H1 (cell line): ENCODE results near the gene KRTAP10-4. TPM values are rescaled to one million over a fixed set of nuclear protein-coding genes. Genes with fewer than 3 reads are reported as not detected.

Experiments used
- CTCF ChIA-PET: fragments of 300-600 bp; sonication (Branson Sonifier 250); formaldehyde crosslinking; loops from one replicate; lab custom pipeline; 2021; ENCODE audit not compliant: partially characterized antibody; lab: Charles Lee
- POLR2A ChIA-PET: fragments of 300-600 bp; sonication (Branson Sonifier 250); formaldehyde crosslinking; loops from one replicate; lab custom pipeline; 2021; ENCODE audit warnings: inconsistent platforms; ENCODE audit not compliant: partially characterized antibody; lab: Charles Lee
- DNase-seq, 2 experiments: peaks; one replicate each; pipeline versions ENCODE4 v3.0.0 to v3.0.0-alpha.2; 2010 to 2022; ENCODE audit warnings: low spot score in 2 of 2, low read depth in 1 of 2, mixed read lengths in 1 of 2
- FAIRE-seq: peaks from 2 replicates; lab custom pipeline; 2011; peaks lifted over from hg19 to GRCh38; lab: Jason Lieb, UNC
- H2AFZ ChIP-seq: 2 replicates; pipeline ENCODE4 v1.8.1; 2012; ENCODE audit warnings: low read length, inconsistent platforms
- H2AK5ac ChIP-seq: 2 replicates; pipeline ENCODE4 v1.6.1; 2013; ENCODE audit warnings: low read depth, low read length
- H2BK120ac ChIP-seq: replicated peaks from 2 replicates; pipeline ENCODE3; 2013; ENCODE audit warnings: low read depth, low read length, inconsistent platforms
- H2BK12ac ChIP-seq: 2 replicates; pipeline ENCODE4 v1.6.1; 2013; ENCODE audit warnings: low read depth, low read length
- H2BK15ac ChIP-seq: 2 replicates; pipeline ENCODE4 v1.6.1; 2013; ENCODE audit warnings: low read length
- H2BK20ac ChIP-seq: 2 replicates; pipeline ENCODE4 v1.6.1; 2013; ENCODE audit warnings: low read length
- H2BK5ac ChIP-seq: 2 replicates; pipeline ENCODE4 v1.6.1; 2013; ENCODE audit warnings: low read depth, low read length
- H3K14ac ChIP-seq: 2 replicates; pipeline ENCODE4 v1.6.1; 2013; ENCODE audit warnings: inconsistent platforms; ENCODE audit not compliant: insufficient read length
- H3K18ac ChIP-seq: 2 replicates; pipeline ENCODE4 v1.6.1; 2013; ENCODE audit warnings: low read length; ENCODE audit errors: extremely low read depth
- H3K23ac ChIP-seq: 2 replicates; pipeline ENCODE4 v1.6.1; 2013; ENCODE audit warnings: inconsistent platforms; ENCODE audit not compliant: insufficient read length
- H3K23me2 ChIP-seq: 2 replicates; pipeline ENCODE4 v1.6.1; 2013; ENCODE audit warnings: low read depth, low read length
- H3K27ac ChIP-seq: 2 replicates; pipeline ENCODE4 v1.6.1; 2011; ENCODE audit warnings: low read depth, low read length, inconsistent platforms
- H3K27me3 ChIP-seq, 4 experiments: replicated peaks in 1 of 4; 1 replicate in 1 of 4; 2 replicates in 3 of 4; pipeline versions ENCODE4 v1.6.1 to v1.8.1; 2011 to 2013; ENCODE audit warnings: low read length in 3 of 4, mild to moderate bottlenecking in 3 of 4, inconsistent platforms in 2 of 4, mixed read lengths in 2 of 4, moderate library complexity in 1 of 4; ENCODE audit not compliant: control insufficient read depth in 3 of 4, insufficient read depth in 3 of 4; ENCODE audit errors: extremely low read depth in 1 of 4
- H3K36me3 ChIP-seq, 4 experiments: 2 replicates each; pipeline versions ENCODE4 v1.6.1 to v1.8.1; 2011 to 2013; ENCODE audit warnings: mild to moderate bottlenecking in 4 of 4, low read length in 3 of 4, moderate library complexity in 2 of 4, control low read depth in 1 of 4, inconsistent platforms in 1 of 4; ENCODE audit not compliant: insufficient read depth in 4 of 4, control insufficient read depth in 2 of 4
- H3K4ac ChIP-seq: replicated peaks from 2 replicates; pipeline ENCODE3; 2013; ENCODE audit warnings: low read length, low read depth, mixed read lengths, inconsistent platforms; ENCODE audit not compliant: insufficient read length
- H3K4me1 ChIP-seq, 4 experiments: replicated peaks in 1 of 4; 1 replicate in 1 of 4; 2 replicates in 3 of 4; pipeline versions ENCODE4 v1.6.1 to v1.8.1; 2011 to 2013; ENCODE audit warnings: low read length in 3 of 4, inconsistent platforms in 2 of 4, mixed read lengths in 1 of 4; ENCODE audit not compliant: insufficient read depth in 4 of 4, control insufficient read depth in 3 of 4
- H3K4me2 ChIP-seq, 2 experiments: 2 replicates each; pipeline versions ENCODE4 v1.6.1 to v1.8.1; 2011 to 2013; ENCODE audit warnings: low read depth in 2 of 2, low read length in 2 of 2, control low read depth in 1 of 2, inconsistent platforms in 1 of 2, mild to moderate bottlenecking in 1 of 2; ENCODE audit not compliant: insufficient read depth in 1 of 2
- H3K4me3 ChIP-seq, 4 experiments: fragments of 200-600, 300-600 bp in 1 of 4; sonication (generic), shearing (Covaris generic), sonication (Bioruptor Twin) in 1 of 4; 2 replicates each; pipeline versions ENCODE4 v1.5.1 to v1.8.1; 2011 to 2016; ENCODE audit warnings: low read length in 4 of 4, low read depth in 3 of 4, control low read depth in 2 of 4, inconsistent platforms in 2 of 4, mild to moderate bottlenecking in 2 of 4, mixed read lengths in 1 of 4, moderate library complexity in 1 of 4; ENCODE audit not compliant: insufficient read depth in 2 of 4; ENCODE audit errors: extremely low read depth in 1 of 4
- H3K56ac ChIP-seq: replicated peaks from 2 replicates; pipeline ENCODE3; 2013; ENCODE audit warnings: low read depth, mild to moderate bottlenecking, mixed read lengths, low read length, inconsistent platforms; ENCODE audit not compliant: insufficient read length
- H3K79me1 ChIP-seq: 2 replicates; pipeline ENCODE4 v1.6.1; 2013; ENCODE audit warnings: low read depth, low read length, control low read depth
- H3K79me2 ChIP-seq, 2 experiments: 2 replicates each; pipeline versions ENCODE4 v1.6.1 to v1.8.1; 2012 to 2013; ENCODE audit warnings: low read length in 2 of 2, mild to moderate bottlenecking in 2 of 2, inconsistent platforms in 1 of 2; ENCODE audit not compliant: insufficient read depth in 2 of 2, control insufficient read depth in 1 of 2
- H3K9ac ChIP-seq, 4 experiments: replicated peaks in 1 of 4; 1 replicate in 1 of 4; 2 replicates in 3 of 4; pipeline versions ENCODE4 v1.6.1 to v1.8.1; 2011 to 2013; ENCODE audit warnings: low read depth in 3 of 4, low read length in 3 of 4, control low read depth in 2 of 4, mild to moderate bottlenecking in 2 of 4, moderate library complexity in 2 of 4, inconsistent platforms in 1 of 4; ENCODE audit errors: extremely low read depth in 1 of 4
- H3K9me3 ChIP-seq, 2 experiments: 2 replicates each; pipeline versions ENCODE4 v1.6.1 to v1.8.1; 2012 to 2013; ENCODE audit warnings: mild to moderate bottlenecking in 2 of 2, moderate library complexity in 2 of 2, control low read depth in 1 of 2, inconsistent platforms in 1 of 2, low read depth in 1 of 2, low read length in 1 of 2, mixed read lengths in 1 of 2; ENCODE audit not compliant: insufficient read depth in 2 of 2
- H4K20me1 ChIP-seq, 2 experiments: replicated peaks in 1 of 2; 2 replicates each; pipeline versions ENCODE3 to v1.8.1; 2011 to 2013; ENCODE audit warnings: inconsistent platforms in 2 of 2, low read length in 2 of 2, mild to moderate bottlenecking in 1 of 2; ENCODE audit not compliant: insufficient read depth in 2 of 2, control insufficient read depth in 1 of 2
- H4K5ac ChIP-seq: 2 replicates; pipeline ENCODE4 v1.6.1; 2013; ENCODE audit warnings: low read length, low read depth, mixed read lengths, inconsistent platforms; ENCODE audit not compliant: insufficient read length
- H4K8ac ChIP-seq: 2 replicates; pipeline ENCODE4 v1.8.0; 2013; ENCODE audit warnings: mild to moderate bottlenecking, moderate library complexity, low read length, inconsistent platforms; ENCODE audit not compliant: insufficient read depth; ENCODE audit errors: extremely low read depth
- H4K91ac ChIP-seq: replicated peaks from 2 replicates; pipeline ENCODE3; 2013; ENCODE audit warnings: low read length, mixed read lengths, inconsistent platforms; ENCODE audit not compliant: insufficient read length
- CBX5 ChIP-seq: fragments of 300-800, 300-1000 bp; sonication (generic); IDR thresholded peaks from 2 replicates; pipeline ENCODE4 v1.7.1; 2016; ENCODE audit warnings: antibody characterized with exemption, low read length, low read depth
- CTBP2 ChIP-seq: IDR thresholded peaks from 2 replicates; pipeline ENCODE4 v1.7.0; 2011; ENCODE audit warnings: borderline replicate concordance, mild to moderate bottlenecking, moderate library complexity, mixed read lengths, low read length; ENCODE audit not compliant: insufficient read depth, insufficient read length
- EZH2 ChIP-seq: fragments of 200-600 bp; sonication (generic); IDR thresholded peaks from 2 replicates; pipeline ENCODE4 v1.7.1; 2012; ENCODE audit warnings: low read depth, mild to moderate bottlenecking, moderate library complexity, low read length, inconsistent platforms; ENCODE audit not compliant: severe bottlenecking
- GABPA ChIP-seq: IDR thresholded peaks from 2 replicates; pipeline ENCODE4 v1.6.1; 2011; ENCODE audit warnings: mild to moderate bottlenecking, low read length, moderate library complexity, borderline replicate concordance; ENCODE audit not compliant: insufficient read depth
- GTF2F1 ChIP-seq: IDR thresholded peaks from 2 replicates; pipeline ENCODE4 v1.6.1; 2012; ENCODE audit warnings: low read depth, low read length, improper control_type of control experiment, borderline replicate concordance
- JUN ChIP-seq: IDR thresholded peaks from 2 replicates; pipeline ENCODE4 v1.6.1; 2011; ENCODE audit warnings: low read depth, mild to moderate bottlenecking, improper control_type of control experiment, low read length
- SIX5 ChIP-seq: IDR thresholded peaks from 2 replicates; pipeline ENCODE4 v1.6.1; 2011; ENCODE audit warnings: mild to moderate bottlenecking, low read depth, low read length
- WGBS, 2 experiments: shearing (Covaris generic) in 1 of 2; methylation state at CpG; one replicate each; pipeline versions ENCODE4 v1.1.6 to v1.1.7; 2013 to 2015; ENCODE audit warnings: low lambda C conversion rate in 2 of 2, mixed read lengths in 2 of 2, inconsistent platforms in 1 of 2, low coverage in 1 of 2, missing lambda C conversion rate in 1 of 2; ENCODE audit not compliant: insufficient replicate concordance in 2 of 2, insufficient coverage in 1 of 2, insufficient read length in 1 of 2; ENCODE audit errors: extremely low coverage in 1 of 2, missing lambda C conversion rate in 1 of 2; 5-methylcytosine and 5-hydroxymethylcytosine counted together
- polyA plus RNA-seq, 7 experiments: library from polyadenylated mRNA; depleted of rRNA in 3 of 7; stranded (reverse) in 5 of 7; unstranded in 2 of 7; fragments of >200 nt in 5 of 7; fragments of 200-250 nt in 2 of 7; gene quantifications; 1 replicate in 5 of 7; 2 replicates in 1 of 7; 4 replicates in 1 of 7; pipeline versions ENCODE4 v1.2.1 to v1.2.3, GENCODE V29; 2011 to 2013; ENCODE audit warnings: missing spikeins in 2 of 7, mixed read lengths in 2 of 7
- total RNA-seq: library from RNA; stranded (reverse); fragmentation: NEBNext Ultra II Directional; extraction: Animal tissue kit (Norgen Biotek cat#: 25700); gene quantifications from 2 replicates; pipeline ENCODE4 v1.2.1, GENCODE V29; 2021

Gene KRTAP10-4
- total and polyA plus RNA-seq, 2 of the 8 experiments (the other 6 are each of a cell fraction or from before 2014, with no cell fraction given), result not detected

GRCh38 chr21:44556879-44557278, 16.6 kb upstream of the KRTAP10-4 start:
- Histone ChIP-seq H4K20me1 (no peaks in the 10 kb centered on the region), H3K56ac (no peak overlapping the region), H2AK5ac (no peak overlapping the region), H4K5ac (no peak overlapping the region), H3K9me3 (no peaks in the 10 kb centered on the region), H3K9ac (no peak overlapping the region), H3K14ac (no peak overlapping the region), H3K79me2 (no peaks in the 10 kb centered on the region), H2BK5ac (no peak overlapping the region), H3K4me2 (no peak overlapping the region), H2BK20ac (no peak overlapping the region), H2BK12ac (no peak overlapping the region), H3K79me1 (no peaks in the 10 kb centered on the region; the same call in 1 of the 2 replicates), H2AFZ (no peak overlapping the region), H2BK15ac (no peak overlapping the region), H3K27ac (no peak overlapping the region), H3K23ac (no peak overlapping the region), H4K8ac (no peak overlapping the region), H3K36me3 (no peaks in the 10 kb centered on the region), H2BK120ac (no peak overlapping the region), H3K18ac (no peak overlapping the region), H3K23me2 (no peaks in the 10 kb centered on the region), H4K91ac (no peak overlapping the region), H3K27me3 (no peaks in the 10 kb centered on the region), H3K4me1 (peaks cover 2 to 13% (median 9%) of the 10 kb centered on the region in 4 experiments; a peak in 6 of 7 replicates), H3K4me3 (no peak overlapping the region), H3K4ac (peak overlapping the region; percentile 2)
- DNase-seq (no peak), FAIRE-seq (no peak)
- ChIA-PET CTCF (interaction anchor here (0.6 to 2.0 kb wide), 6 partner anchors 12 to 696 kb away, joined by 3 to 6 read pairs (median 4); no protein-coding TSS in a partner anchor), POLR2A (interaction anchor here (1.1 to 1.2 kb wide), 2 partner anchors 35 to 60 kb away, joined by 3 to 4 read pairs; no protein-coding TSS in a partner anchor)
- 92% methylated on average over 9 of the region's 9 CpGs; no CpG with 5 or more reads in 1 of the 2 experiments for WGBS, 2 experiments
- TF ChIP-seq CTBP2 (no peak), SIX5 (no peak), GTF2F1 (no peak), EZH2 (no peak), JUN (no peak), CBX5 (no peak), GABPA (no peak)
